ENCODE data around the gene PPP3CB. TPM values are rescaled to one million over a fixed set of nuclear protein-coding genes. Genes with fewer than 3 reads are reported as not detected.

Gene PPP3CB
- total RNA-seq, 1 donor from 2014 or later = 29.2 TPM

GRCh38 chr10:73478636-73479035 is 17.2 kb downstream of the PPP3CB start:
- H3K4me1 ChIP-seq (ENCODE audit: insufficient read depth, low read length) = peaks cover 14% of the 10 kb centered on the region
- peaks cover 2% of the 10 kb centered on the region for H3K9me3 Mint-ChIP-seq (ENCODE audit: unreplicated experiment)
- no peak overlapping the region for H3K27ac Mint-ChIP-seq (ENCODE audit: unreplicated experiment)
- no peak overlapping the region for H2AFZ ChIP-seq (ENCODE audit: low read depth, low read length)
- H4K20me1 ChIP-seq (ENCODE audit: insufficient read depth, low read length) = no peaks in the 10 kb centered on the region
- H3K27me3 ChIP-seq (ENCODE audit: insufficient read depth, low read length) = no peaks in the 10 kb centered on the region
- H3K9me3 ChIP-seq (ENCODE audit: insufficient read depth, low read depth, low read length) = no peaks in the 10 kb centered on the region
- DNase-seq (ENCODE audit: low read depth) (no peak), FAIRE-seq (no peak)
- H3K4me3 Mint-ChIP-seq (ENCODE audit: unreplicated experiment) = no peak overlapping the region
- peaks cover 9% of the 10 kb centered on the region for H3K36me3 Mint-ChIP-seq (ENCODE audit: low read depth, unreplicated experiment)
- peaks cover 25% of the 10 kb centered on the region for H3K36me3 ChIP-seq (ENCODE audit: insufficient read depth, low read length)
- H3K79me2 ChIP-seq (ENCODE audit: insufficient read depth, low read length) = peaks cover 51% of the 10 kb centered on the region
- TF ChIP-seq EZH2 (IDR thresholded peaks at IDR 0.05; ENCODE audit: insufficient read depth, low read length) = no peak
- TF ChIP-seq CTCF (IDR thresholded peaks at IDR 0.05; ENCODE audit: insufficient read depth, low read depth, low read length) = no peak
- H3K4me1 Mint-ChIP-seq (ENCODE audit: low read depth, unreplicated experiment) = peaks cover 5% of the 10 kb centered on the region
- H3K9ac ChIP-seq (ENCODE audit: low read length) = no peak overlapping the region
- no peak overlapping the region for H3K4me3 ChIP-seq (ENCODE audit: insufficient read depth, low read depth, low read length)
- H3K4me2 ChIP-seq (ENCODE audit: low read length) = no peak overlapping the region
- H3K27ac ChIP-seq (ENCODE audit: low read depth, low read length) = no peak overlapping the region
- no peaks in the 10 kb centered on the region for H3K27me3 Mint-ChIP-seq (ENCODE audit: low read depth, unreplicated experiment)

GRCh38 chr10:73471226-73471625 is 24.6 kb downstream of the PPP3CB start:
- no peaks in the 10 kb centered on the region for H3K9me3 ChIP-seq (ENCODE audit: insufficient read depth, low read depth, low read length)
- H3K36me3 ChIP-seq (ENCODE audit: insufficient read depth, low read length) = peaks cover 50% of the 10 kb centered on the region
- Mint-ChIP-seq H3K27ac (ENCODE audit: unreplicated experiment) (no peak overlapping the region), H3K27me3 (ENCODE audit: low read depth, unreplicated experiment) (no peaks in the 10 kb centered on the region), H3K36me3 (ENCODE audit: low read depth, unreplicated experiment) (peaks cover 7% of the 10 kb centered on the region), H3K9me3 (ENCODE audit: unreplicated experiment) (no peaks in the 10 kb centered on the region), H3K4me1 (ENCODE audit: low read depth, unreplicated experiment) (peaks cover 6% of the 10 kb centered on the region), H3K4me3 (ENCODE audit: unreplicated experiment) (no peak overlapping the region)
- no peak for FAIRE-seq
- DNase-seq (ENCODE audit: low read depth) = no peak
- no peaks in the 10 kb centered on the region for H3K27me3 ChIP-seq (ENCODE audit: insufficient read depth, low read length)
- no peak for TF ChIP-seq CTCF (IDR thresholded peaks at IDR 0.05; ENCODE audit: insufficient read depth, low read depth, low read length)
- TF ChIP-seq EZH2 (IDR thresholded peaks at IDR 0.05; ENCODE audit: insufficient read depth, low read length) = no peak
- H3K9ac ChIP-seq (ENCODE audit: low read length) = no peak overlapping the region
- H3K4me2 ChIP-seq (ENCODE audit: low read length) = no peak overlapping the region
- H3K4me3 ChIP-seq (ENCODE audit: insufficient read depth, low read depth, low read length) = no peak overlapping the region
- no peak overlapping the region for H2AFZ ChIP-seq (ENCODE audit: low read depth, low read length)
- H3K79me2 ChIP-seq (ENCODE audit: insufficient read depth, low read length) = no peaks in the 10 kb centered on the region
- H4K20me1 ChIP-seq (ENCODE audit: insufficient read depth, low read length) = no peaks in the 10 kb centered on the region
- no peak overlapping the region for H3K27ac ChIP-seq (ENCODE audit: low read depth, low read length)
- H3K4me1 ChIP-seq (ENCODE audit: insufficient read depth, low read length) = no peaks in the 10 kb centered on the region

GRCh38 chr10:73469579-73469978 is 26.2 kb downstream of the PPP3CB start:
- peaks cover 56% of the 10 kb centered on the region for H3K36me3 ChIP-seq (ENCODE audit: insufficient read depth, low read length)

More at GRCh38 chr10:73469579-73469978, 26.2 kb downstream of the PPP3CB start:
- Histone ChIP-seq H3K4me3 (ENCODE audit: insufficient read depth, low read depth, low read length) (no peak overlapping the region), H3K27ac (ENCODE audit: low read depth, low read length) (no peak overlapping the region), H3K4me1 (ENCODE audit: insufficient read depth, low read length) (no peaks in the 10 kb centered on the region), H4K20me1 (ENCODE audit: insufficient read depth, low read length) (no peaks in the 10 kb centered on the region), H3K79me2 (ENCODE audit: insufficient read depth, low read length) (no peaks in the 10 kb centered on the region), H3K4me2 (ENCODE audit: low read length) (no peak overlapping the region), H3K27me3 (ENCODE audit: insufficient read depth, low read length) (no peaks in the 10 kb centered on the region), H3K9me3 (ENCODE audit: insufficient read depth, low read depth, low read length) (no peaks in the 10 kb centered on the region), H3K9ac (ENCODE audit: low read length) (no peak overlapping the region), H2AFZ (ENCODE audit: low read depth, low read length) (no peak overlapping the region)
- FAIRE-seq (peak; percentile 41), DNase-seq (ENCODE audit: low read depth) (no peak)
- H3K27ac Mint-ChIP-seq (ENCODE audit: unreplicated experiment) = no peak overlapping the region
- H3K4me3 Mint-ChIP-seq (ENCODE audit: unreplicated experiment) = no peak overlapping the region
- peaks cover 6% of the 10 kb centered on the region for H3K4me1 Mint-ChIP-seq (ENCODE audit: low read depth, unreplicated experiment)
- no peak for TF ChIP-seq CTCF (IDR thresholded peaks at IDR 0.05; ENCODE audit: insufficient read depth, low read depth, low read length)
- no peak for TF ChIP-seq EZH2 (IDR thresholded peaks at IDR 0.05; ENCODE audit: insufficient read depth, low read length)
- no peaks in the 10 kb centered on the region for H3K27me3 Mint-ChIP-seq (ENCODE audit: low read depth, unreplicated experiment)
- peaks cover 9% of the 10 kb centered on the region for H3K36me3 Mint-ChIP-seq (ENCODE audit: low read depth, unreplicated experiment)
- no peaks in the 10 kb centered on the region for H3K9me3 Mint-ChIP-seq (ENCODE audit: unreplicated experiment)
